ENCODE measurements around the gene ELFN1.

The ELFN1 gene

DNA sequence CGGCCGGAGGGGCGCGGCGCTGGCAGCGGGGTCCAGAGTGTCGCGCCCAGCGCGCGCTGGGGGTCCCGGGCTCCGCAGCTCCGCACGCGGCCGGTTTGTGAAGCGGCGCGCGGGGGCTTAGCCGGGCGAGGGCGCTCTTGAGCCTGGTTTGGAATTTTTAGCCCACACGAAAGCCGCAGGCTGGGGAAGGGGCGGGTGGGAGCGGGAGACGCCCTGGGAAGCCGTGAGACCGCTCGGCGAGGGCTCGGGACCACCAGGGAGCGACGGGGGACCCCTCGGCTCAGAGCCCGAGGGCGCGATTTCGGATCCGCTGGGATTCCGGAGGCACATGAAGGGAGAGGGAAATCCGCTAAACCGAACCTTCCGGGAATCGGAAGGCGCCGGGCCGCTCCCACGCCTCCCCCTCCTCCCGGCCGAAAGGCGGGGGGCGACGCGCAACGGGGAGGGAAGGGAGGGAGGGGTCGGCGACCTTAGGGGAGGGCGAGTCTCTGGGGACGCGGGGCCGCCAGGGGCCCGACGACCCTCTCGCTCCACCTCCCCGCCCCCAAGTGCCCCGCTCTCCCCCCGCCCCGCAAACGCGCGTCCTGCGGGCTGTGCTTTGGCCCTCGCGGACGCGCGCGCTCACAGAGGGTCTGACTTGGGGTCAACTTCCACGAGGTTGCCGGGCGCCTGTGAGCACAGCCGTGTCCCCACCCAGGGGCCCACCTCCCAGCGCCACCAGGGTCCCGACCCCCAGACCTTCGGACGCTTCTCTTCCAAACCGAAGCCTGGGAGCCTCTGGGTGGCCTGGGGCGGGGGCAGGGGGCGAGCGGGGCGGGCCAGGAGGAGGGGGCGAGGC is 5.1 kb upstream of the ELFN1 start:
- no peak for DNase-seq

DNA sequence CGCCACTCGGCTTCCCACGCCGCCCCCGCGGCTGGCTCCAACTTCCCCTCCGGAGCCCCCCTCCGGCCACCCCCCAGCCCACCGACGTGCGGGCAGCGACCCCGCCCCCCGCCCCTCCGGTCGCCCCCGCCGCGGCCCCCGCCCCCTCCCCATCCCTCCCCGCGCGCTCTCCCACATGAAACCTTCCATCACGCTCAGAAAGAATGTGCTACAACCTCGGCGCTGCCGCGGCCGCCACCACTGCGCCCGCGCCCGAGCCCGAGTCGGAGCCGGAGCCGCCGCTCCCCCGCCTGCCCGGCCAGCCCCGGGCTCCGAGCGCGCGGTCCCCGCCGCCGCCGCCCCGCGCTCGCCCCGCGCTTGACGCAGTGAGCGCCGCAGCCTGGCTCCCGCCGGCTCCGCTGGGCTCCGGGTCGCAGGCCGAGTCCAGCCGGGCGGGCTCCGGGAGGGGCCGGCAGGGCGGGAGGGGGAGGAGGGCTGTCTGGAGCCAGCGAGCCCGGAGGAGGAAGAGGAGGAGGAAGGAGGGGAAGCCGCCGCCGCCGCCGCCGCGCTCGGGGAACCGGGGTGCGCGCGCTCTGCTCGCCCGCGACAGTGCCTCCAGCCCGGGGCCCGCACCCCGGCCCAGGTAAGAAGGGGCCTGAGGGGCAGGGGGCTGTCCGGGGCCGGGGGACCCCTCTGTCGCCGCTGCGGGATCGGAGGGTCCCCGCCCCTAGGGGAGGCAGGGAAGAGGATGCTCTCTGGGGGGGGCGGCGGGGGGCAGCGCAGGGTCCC is 4.3 kb upstream of the ELFN1 start:
- DNase-seq: no peak

DNA sequence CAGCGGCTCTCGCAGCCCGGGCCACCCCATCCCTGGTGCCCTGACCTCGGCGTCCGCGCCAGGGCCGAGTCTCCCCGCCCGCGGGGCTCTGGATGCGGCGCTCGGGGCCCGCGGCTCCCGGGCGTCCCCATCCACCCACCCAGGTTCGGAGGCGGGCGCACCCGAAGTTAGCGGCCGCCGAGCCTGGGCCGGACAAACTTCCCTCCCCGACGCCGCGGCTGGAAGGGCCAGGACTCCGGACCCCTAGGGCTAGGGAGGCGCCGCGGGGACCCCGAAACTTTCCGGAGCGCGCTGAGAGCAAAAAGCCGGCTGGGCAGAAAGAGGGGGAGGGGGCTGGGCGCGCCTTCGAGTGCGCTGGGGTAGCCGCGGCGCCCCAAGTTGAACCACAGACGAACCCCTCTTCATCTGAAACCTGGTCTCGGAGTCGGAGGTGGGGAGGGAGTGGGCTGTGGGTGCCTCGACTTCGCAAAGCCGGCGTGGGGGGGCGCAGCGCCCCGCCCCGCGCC is 3.7 kb upstream of the ELFN1 start:
- no peak for DNase-seq

DNA sequence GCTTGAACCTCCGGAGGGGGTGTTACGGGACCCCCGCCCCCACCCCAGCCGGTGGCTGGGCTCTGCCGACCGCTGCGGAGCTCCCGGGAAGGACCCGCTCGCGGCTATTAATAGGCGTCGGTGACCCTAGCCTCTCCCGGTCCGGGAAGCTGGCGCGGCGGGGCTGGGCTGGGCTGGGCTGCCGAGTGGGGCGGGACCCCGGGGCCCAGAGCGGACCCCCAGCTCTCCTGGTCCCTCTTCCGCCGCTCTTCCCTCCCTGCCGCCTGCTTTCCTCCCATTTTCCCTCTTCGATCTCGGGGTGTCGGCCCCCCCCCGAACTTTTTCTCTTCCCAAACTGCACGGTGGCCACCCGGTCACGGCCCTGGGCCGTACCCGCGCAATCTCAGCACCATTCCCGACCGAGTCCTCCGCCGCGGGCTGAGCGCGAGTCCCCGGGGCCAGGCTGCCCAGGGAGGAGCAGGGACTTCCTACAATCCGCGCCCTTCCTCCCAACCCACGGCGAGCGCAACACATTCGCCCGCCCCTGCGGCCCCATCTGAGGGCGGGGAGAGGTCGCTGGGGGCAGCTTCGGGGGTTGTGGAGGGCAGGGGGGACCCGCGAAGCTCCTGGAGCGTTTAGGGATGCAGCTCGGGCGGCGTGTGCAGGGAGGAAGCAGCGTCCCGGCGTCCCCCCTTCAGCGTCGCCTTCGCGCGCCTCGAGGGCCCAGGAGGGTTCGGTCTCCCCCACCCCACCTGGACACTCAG is 3.1 kb upstream of the ELFN1 start:
- no peak for DNase-seq

DNA sequence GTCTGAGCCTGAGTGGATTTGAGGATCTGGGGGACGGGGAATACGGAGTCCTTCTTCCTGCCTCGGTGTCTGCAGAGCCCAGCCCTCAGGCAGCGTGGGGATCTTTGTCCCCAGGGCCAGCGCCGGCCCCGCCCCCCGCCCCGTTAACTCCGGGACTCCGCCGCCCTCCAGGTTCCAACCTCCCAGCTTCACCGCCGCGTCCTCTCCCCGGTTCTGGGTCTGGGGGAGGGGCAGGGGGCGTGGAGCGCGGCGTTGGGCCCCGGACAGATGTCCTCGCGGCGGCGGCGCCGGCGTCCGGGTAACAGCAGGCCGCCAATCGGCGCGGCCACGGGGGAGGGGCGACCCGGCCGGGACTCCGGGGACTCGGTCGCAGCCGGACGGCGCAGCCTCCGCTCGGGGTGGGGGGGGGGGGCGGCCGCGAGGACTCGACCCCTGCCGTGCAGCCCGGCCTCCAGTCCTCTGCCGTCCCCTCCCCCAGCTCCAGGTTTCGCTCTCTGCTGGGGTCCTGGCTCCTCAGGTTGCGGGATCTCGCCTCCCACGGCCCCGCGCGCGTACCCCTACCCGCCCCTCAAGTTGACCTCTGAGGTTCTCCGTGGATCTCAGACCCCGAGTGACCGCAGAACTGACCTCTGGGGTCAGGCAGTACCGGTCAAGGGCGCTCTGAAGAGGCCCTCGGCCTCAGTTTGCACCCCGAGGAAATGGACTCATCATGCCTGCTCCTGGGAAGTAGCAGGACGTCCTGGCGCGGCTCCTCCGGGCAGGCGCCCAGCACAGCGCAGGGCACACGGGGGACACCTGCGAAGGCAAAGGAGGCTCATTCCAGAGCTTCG is 2.3 kb upstream of the ELFN1 start:
- no peak for DNase-seq

DNA sequence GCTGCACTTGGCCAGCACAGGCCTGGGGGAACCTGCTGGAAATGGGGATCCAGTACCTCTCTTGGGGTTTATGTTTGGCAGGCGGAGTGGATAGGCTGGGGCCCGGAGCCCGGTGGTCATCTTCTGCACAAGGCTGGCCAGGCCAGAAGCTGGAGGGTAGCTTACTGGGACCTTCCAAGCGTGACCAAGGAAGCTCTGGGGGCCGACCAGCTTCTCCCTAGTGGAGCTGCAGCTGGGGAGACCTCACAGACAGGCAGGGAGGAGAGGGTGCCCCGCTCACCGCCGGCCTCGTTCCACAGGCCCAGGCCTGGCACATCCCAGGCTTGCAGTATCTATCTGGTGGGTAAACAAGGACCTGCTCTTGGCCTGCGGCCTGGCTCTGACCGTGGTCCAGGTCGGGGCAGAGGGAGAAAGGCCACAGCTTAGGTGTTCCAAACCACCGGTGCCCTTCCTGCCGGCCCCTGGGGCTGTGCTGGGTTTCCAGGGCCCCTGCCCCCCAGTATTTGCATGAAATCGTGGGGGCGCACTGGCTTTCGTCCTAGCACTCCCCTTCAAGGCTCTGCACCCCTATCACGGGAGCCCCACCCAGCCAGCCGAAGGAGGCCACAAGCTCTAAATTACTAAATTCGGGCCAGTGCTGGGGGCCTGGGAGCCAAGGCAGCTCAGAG is 1.5 kb upstream of the ELFN1 start:
- DNase-seq: no peak

DNA sequence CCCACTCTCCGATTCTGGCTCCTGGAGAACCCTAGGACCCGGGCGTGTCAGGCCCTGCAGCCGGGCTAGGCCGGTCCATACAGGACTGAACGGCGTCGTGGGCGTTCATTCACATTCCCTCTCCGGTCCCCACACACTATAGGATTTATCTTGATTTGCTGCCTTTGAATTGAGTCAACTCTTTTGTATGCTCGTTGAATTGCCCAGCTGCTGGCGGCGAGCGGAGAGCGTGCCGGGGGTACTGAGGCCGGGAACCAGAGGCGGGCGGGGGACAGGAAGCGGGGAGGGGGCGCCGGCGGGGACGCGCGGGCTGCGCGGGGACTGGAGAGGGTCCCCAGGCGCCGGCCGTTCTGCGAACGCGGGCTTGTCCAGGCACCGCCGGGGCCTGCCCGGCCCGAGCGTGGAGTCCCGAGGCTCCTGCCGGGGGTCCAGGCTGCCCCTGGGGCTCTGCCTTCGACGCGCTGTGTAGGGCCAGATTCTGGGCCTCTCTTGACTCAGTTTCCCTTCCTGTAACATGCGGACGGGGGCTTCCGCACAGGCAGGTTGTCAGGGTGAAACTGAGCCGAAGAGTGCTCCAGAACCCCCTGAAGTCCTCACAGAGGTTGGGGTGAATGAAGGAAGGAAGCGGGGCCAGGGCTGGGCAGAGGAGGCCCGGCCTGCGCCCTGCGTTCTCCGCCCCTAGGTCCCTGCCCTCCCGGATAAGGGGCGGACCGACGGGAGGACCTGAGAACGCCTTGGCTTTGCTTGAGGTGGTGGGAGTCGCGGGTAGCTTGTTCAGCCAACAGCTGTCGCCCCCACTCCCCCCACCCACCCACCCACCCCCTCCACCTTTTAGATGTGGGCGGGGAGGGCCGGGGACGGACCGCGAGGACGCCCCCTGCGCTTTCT is 769 bp upstream of the ELFN1 start:
- DNase-seq: no peak

DNA sequence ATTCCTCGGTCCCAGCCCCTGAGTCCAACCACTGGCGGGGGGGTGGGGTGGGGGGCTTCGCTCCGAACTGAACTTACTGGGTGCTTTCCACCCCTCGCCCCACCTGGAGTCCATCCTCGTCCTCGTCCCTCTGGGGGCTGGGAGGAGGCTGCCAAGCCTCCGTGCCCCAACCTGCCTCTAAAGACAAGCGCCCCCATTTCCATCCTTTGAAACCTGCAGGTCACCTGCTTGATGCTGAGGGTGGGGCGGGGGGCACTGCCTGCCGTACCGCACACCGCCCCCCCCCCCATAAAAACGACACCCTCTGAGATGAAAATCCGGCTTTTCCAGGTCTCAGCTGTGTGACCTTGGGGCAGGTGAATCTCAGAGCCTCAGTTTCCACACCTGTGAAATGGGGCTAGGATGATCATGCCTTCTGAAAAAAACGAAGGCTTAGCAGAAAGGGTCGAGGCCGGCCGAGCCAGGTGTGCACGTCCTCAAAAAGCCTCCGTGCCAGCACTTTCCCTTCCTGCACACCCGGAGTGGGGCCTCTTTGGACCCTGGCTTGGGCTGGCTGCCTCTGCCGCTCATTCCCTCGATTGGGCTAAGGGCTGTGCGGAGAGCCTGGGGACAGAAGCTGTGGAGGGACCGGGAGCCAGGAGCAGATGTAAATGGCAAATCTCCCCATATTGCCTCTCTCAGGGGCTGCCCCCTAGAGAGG is 967 bp downstream of the ELFN1 start:
- no peak for DNase-seq

DNA sequence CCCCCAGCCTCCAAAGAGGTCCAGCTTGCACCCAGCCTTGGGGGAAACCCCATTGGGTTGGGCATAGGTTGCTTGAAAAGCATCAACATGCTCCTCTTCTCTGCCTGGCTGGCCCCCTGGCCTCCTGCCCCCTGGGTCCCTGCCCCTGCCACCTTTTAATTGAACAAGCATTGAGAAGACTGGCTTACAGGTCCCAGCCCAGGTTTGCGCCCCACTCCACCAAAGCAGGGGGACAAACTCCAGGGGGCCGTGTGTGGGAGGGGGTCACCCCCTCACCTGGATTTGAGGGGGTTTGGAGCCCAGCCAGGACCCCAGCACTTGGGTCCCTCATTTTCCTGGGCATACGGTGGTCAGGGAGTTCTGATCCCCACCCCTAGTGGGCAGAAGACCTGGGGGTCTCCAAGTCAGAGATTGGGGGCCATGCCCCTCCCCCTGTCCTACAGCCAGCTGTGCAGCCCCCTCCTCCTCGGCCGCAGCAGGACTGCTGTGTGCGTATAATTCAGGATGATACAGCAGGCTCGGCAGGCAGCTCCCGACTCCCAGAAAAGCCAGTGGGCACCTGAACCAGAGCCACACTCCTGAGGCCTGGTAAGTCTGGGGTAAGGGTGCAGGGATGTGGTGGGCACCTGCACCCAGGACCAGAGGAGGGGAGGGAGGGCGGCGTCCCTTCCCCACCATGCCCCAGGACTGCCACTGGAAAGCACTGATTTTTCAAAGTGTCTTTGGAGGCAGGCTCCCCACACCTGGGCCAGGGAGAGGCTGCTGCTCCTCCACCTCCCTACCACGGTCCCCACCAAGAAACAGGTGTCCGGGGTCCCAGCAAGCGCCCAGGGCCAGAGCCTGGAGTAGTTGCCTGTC is 1.7 kb downstream of the ELFN1 start:
- no peak for DNase-seq

DNA sequence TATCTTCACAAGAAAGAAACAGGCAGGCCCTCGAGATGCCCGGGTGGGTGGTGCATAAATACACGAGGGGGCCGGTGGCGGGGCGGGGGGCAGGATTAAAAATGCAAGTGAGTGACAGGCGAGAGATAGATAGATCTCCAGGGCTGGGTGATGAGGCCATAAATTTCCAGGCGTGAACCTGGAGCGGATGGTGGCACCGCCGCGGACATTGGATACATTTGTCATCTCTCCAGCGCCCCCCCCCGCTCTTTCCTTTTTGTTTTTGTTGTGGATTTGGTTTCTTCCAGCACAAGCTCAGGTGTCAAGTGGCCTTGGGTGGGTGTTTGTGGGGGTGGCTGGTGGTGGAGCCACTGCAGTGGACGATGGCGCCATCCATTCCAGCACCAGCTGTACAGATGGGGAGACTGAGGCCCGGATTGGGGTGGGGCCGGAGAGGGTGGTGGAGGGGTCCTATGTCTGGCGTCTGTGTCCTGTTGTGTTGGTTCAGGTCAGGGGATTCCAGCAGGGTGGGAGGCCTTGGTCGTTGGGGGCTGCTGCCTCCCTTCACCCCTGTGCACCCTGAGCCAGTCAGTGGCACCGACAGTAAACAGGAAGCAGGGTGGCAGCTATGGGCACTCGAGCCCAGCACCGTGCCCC is 2.9 kb downstream of the ELFN1 start:
- no peak for DNase-seq

DNA sequence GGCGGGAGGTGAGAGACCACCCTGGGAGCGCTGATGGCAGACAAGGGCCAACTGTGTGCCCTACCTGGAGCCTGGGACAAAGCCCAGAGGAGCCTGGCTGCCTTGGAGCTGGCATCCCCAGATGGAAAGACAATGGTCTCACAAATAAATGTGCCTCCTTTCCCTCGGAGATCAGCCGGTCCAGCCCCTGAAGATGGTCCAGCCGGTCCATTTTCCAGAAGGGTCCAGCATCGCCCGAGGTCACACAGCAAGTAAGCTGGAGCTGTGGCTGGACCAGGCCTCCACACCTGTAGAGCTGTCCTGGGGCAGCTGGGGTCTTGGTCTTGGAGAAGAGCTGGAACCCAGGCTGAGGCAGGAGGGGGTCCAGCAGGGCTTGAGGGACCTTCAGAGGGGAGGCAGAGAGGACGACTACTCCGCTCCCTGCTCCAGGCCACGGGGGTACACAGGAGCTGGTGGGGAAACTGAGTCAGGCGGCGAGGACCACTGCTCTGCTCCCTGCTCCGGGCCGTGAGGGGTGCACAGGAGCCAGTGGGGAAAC is 3.6 kb downstream of the ELFN1 start:
- no peak for DNase-seq

DNA sequence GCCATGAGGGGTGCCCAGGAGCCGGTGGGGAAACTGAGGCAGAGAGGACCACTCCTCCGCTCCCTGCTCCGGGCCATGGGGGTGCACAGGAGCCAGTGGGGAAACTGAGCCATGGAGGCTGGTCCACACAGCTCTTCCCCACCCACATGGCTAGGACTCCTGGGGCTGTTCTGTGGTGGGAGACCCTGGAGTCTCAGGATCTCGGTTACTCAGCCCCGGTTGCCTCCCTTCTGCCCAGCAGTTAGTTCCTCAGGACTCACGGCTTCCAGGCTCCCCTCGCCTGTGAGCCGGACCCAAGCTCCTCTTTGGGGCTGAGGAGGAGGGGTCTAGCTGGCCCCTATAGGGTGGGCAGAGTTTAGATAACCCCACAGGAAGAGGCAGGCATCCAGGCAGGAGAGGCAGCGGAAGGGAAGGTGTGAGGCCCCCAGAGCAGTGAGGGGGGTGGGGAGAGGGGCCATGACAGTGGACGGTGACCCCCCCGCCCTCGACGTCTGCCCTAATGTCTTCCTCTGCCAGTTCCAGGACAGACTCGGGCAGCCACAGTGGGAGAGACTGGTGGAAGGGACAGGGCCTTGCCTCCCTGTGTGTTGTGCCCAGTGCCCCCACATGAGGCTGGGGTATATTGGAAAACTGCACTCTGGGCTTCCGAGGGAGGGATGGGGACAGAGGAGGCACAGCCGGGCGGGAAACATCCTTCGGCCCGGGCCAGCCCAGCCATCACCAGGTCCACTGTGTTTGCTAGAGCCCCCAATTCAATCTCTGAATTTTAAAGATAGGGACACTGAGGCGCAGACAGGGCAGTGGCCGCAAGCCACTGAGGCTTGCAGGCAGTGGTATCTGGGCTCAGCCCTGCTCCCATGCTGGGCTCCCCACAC is 4.3 kb downstream of the ELFN1 start:
- no peak for DNase-seq

DNA sequence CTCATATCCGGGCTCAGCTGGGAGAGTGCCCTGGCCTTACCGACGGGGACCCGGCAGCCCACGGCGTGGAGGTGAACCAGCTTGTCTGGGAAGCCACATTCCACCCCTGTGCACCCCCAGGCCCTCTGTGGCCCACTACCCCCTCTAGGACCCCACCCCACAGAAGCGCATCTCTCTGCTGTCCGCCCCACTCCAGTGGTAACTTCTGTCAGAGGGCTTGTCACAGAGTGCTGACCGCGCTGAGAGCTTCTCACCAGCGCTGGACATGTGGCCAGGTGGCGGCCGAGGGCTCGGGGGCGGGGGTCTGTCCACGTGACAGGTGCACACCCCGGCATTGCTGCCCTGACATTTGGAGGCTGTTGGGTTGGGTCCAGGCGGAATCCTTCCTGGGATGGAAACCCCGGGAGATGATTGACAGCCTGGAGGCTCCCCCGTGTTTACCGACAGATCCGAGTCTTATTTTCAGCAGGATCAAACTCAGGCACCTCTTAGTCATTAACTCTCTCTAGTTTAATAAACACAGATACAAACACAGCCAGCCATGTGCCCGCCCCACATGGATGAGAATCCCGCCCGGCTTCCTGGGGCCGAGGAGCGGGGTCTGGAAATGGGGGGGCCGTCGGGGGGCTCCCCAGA is 5.1 kb downstream of the ELFN1 start:
- no peak for DNase-seq

DNA sequence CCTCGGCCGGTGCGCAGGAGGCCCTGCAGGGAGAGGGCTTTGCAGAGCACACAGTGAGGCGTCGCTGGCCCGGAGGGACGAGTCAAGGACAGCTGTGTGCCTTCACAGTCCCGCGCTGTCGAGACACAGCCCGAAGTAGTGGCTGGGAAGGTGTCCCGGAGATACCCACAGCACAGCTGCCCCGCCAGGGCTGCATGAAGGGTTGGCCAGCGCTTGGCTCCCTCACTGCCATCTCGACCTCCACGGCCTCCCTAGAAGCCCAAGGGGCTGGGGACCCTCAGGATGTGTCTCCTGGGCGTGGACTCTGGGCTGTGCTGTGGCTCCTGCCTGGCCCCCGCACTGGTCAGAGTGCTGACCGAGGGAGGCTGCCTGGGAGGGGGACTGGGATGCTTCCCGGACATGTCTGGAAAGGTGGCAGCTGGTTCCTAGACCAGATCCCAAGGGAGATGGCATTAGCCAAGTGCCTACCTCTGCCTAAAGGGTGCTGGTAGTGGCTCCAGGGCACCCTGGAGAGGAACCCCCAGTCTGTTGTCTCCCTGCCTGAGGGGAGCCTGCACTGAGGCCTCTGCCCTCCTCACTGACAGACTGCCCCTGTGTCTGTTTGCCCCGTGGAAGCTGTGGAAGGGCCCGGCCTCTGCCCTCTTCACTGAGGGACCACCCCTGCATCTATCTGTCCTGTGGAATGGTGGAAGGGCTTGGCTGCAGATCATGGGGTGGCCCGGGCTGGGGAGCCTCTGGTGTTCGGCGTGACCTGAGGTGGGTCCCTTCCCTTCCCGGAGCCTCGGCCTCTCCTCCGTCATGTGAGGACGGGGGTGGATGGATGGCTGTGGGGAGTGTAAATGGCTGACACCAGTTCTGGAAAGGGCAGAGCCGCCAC is 5.8 kb downstream of the ELFN1 start:
- DNase-seq: no peak

DNA sequence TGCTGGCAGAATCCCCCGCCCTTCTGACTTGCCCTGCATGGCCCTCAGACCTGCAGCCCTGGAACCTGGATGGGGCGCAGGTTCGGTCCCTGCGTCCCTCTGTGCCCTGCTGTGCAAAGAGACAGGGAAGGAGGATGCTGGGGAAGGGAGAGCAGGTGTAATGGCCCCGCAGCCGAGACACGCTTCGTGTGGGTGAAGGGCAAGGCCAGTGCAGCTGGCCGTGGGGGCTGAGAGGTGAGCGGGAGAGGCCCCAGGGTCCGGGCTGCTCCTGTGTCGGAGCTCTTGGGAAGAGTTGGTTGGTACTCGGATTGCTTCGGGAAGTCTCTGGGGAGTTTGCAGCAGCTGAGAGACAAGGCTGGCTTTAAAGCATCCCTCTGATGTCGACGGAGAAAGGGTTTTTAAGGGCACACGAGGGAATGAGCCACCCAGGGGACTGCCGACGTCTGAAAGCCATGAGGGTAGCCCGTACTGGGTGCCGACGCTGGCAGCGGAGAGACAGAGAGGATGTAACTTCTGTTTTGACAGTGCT is 6.5 kb downstream of the ELFN1 start:
- no peak for DNase-seq
